ENCODE measurements around the gene GPR146.

The GPR146 gene

DNA sequence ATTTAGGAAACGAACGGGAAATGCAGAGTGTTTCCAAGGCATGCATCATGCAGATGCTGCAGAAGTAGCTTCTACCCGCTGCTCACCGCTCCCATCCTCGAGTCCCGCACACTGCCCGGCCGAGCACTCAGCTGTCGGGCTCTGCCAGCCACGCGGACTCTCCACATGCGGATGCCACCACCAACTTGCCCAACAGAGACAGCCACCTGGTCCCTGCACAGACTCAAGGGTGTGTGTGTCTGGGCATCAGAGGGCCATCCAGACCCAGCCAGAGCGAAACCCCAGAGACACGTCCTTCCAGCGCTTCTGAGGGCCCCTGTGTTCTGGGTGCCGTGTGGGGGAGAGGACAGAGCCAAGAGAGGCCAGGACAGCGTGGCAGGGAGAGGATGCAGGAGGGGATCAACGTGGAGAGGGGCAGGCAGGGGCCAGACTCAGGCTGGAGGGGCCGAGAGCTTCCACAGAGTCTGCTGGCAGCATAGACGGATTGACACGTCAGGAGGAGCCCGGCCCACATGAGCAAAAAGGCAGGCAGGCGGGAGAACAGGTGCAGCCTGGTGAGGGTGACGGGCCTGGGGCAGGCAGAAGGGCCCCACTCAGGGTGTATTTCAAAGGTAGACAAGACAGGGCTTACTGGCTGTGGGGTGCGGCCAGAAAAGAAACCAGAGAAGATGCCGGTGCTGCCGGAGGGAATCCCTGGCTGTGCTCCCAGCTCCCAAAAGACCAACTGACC, 61.9 kb downstream of the GPR146 start:
- DNase-seq (ENCODE audit: low read depth), result no peak

DNA sequence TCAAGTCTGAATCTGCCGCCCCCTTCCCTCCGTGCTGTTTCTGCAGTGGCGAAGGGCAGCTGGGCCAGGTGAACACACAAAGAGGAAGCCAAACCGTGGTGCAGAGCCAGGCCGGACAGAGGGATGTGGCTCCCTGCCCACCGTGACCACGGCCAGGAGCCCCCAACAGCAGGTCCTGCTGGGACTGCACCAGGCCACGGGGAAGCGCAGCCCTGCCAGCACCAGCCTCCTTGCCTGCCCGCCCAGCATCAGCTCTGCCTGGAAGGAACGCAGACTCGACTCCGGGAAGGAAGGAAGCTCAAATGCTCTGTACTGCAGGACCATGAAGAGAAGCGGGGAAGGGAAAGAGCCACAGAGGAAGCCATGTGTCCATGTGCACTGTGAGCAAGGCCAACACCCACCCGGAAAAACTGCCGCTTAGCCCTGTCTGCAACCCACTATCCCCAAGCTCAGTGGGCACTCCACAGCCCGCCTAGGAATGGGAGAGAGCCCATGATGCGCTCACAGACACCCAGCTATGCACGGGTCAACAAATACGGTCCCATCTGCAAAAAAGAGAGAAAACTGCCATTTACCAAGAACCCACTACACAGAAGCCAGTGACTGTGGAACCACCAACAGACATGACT, 62.6 kb downstream of the GPR146 start:
- DNase-seq (ENCODE audit: low read depth), result no peak

DNA sequence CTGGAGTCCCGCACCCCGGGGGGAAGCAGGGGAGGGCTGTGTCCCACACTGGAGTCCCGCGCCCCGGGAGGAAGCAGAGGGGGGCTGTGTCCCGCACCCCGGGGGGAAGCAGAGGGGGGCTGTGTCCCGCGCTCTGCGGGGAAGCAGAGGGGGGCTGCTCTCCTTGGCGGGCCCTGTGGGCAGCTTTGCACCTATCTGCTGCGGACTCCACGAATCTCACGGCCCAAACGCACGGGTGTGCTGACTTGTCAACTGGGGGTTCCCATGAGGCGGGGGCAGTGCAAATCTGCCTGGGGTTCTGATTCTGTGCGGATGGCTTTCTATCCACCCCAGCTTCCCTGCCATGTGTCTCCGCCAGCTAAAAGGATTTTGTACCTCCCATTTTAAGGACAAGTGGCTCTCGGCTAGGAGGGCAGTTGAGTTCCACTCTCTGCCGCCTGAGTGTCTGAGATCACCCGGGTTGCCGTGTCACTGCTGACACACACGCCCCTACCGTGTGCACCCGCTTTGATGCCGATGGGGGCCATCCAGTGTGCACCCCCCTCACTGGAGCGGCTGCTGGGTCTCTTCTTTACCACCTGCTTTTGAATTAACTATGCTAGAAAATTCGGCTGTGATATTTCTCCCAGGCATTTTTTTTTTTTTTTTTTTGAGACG, 64.0 kb downstream of the GPR146 start:
- DNase-seq (ENCODE audit: low read depth), result no peak
